Measurements from ENCODE around the gene SBK1.

DNA sequence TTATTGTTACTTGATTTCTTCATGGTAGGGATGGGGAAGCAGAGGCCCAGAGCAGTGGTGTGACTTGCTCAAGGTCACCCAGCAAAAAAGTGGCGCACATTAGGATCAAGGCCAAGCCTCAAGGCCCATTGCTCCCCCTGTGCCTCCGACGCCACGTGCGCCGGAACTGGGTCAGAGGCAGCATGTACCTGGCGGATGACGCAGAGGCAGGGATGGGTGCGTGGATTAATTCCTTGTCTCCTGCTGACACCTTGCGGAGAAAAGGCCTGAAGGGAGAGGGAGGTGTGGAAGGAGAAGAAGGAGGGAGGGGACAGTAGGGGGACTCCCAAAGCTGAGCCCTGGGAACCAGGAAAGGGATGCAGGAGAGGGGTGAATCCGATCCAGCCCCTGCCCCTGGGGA lies 18.5 kb downstream of the SBK1 start:
- TF ChIP-seq, protein P1, sequence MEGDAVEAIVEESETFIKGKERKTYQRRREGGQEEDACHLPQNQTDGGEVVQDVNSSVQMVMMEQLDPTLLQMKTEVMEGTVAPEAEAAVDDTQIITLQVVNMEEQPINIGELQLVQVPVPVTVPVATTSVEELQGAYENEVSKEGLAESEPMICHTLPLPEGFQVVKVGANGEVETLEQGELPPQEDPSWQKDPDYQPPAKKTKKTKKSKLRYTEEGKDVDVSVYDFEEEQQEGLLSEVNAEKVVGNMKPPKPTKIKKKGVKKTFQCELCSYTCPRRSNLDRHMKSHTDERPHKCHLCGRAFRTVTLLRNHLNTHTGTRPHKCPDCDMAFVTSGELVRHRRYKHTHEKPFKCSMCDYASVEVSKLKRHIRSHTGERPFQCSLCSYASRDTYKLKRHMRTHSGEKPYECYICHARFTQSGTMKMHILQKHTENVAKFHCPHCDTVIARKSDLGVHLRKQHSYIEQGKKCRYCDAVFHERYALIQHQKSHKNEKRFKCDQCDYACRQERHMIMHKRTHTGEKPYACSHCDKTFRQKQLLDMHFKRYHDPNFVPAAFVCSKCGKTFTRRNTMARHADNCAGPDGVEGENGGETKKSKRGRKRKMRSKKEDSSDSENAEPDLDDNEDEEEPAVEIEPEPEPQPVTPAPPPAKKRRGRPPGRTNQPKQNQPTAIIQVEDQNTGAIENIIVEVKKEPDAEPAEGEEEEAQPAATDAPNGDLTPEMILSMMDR (IDR thresholded peaks at IDR 0.05), result no peak
- no peak for TF ChIP-seq ZFX (IDR thresholded peaks at IDR 0.05; ENCODE audit: borderline replicate concordance)

Measured in 22Rv1 (cell line).